Measurements from ENCODE around the gene LTO1.

LTO1 gene

DNA sequence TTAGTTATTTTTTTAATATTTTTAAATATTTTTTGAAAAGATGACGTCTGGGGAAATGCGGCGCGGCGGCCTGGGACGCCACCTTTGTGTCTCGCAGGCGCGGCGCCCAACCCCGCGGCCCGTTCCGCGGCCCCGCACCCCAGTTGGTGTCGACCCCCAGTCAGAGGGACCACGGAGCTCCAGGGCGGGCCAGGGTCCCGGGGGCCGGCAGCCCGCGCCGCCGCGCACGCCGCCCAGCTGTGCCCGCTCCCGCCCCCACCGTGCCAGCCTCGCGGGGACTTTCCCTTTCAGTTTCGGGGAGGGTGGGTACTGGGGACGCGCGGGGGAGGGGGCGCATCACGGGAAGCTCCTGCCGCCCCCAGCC lies 32.6 kb downstream of the LTO1 start:
- peak overlapping the region; percentile 100 for H3K27ac ChIP-seq
- TF ChIP-seq ZFX (IDR thresholded peaks at IDR 0.05; ENCODE audit: borderline replicate concordance), result no peak
- TF ChIP-seq, protein P1, sequence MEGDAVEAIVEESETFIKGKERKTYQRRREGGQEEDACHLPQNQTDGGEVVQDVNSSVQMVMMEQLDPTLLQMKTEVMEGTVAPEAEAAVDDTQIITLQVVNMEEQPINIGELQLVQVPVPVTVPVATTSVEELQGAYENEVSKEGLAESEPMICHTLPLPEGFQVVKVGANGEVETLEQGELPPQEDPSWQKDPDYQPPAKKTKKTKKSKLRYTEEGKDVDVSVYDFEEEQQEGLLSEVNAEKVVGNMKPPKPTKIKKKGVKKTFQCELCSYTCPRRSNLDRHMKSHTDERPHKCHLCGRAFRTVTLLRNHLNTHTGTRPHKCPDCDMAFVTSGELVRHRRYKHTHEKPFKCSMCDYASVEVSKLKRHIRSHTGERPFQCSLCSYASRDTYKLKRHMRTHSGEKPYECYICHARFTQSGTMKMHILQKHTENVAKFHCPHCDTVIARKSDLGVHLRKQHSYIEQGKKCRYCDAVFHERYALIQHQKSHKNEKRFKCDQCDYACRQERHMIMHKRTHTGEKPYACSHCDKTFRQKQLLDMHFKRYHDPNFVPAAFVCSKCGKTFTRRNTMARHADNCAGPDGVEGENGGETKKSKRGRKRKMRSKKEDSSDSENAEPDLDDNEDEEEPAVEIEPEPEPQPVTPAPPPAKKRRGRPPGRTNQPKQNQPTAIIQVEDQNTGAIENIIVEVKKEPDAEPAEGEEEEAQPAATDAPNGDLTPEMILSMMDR (IDR thresholded peaks at IDR 0.05), result no peak

- peak overlapping the region; percentile 100 for H3K27ac ChIP-seq
- no peak for TF ChIP-seq ZFX (IDR thresholded peaks at IDR 0.05; ENCODE audit: borderline replicate concordance)
These were observed 33.2 kb downstream of the LTO1 start for GRCh38 chr11:69641681-69642548.

- H3K27ac ChIP-seq, result peak within 1 kb of the TSS; percentile 100
- TF ChIP-seq, protein P1 (IDR thresholded peaks at IDR 0.05), result no peak; the same call in 1 of the 2 replicates
- no peak for TF ChIP-seq ZFX (IDR thresholded peaks at IDR 0.05; ENCODE audit: borderline replicate concordance)
These were observed 34.1 kb downstream of the LTO1 start, which contains the start of gene CCND1 for GRCh38 chr11:69640995-69641581. Gene CCND1 (plus strand): TSS chr11:69641156. CDS start chr11:69641314, 158 bp downstream.

DNA sequence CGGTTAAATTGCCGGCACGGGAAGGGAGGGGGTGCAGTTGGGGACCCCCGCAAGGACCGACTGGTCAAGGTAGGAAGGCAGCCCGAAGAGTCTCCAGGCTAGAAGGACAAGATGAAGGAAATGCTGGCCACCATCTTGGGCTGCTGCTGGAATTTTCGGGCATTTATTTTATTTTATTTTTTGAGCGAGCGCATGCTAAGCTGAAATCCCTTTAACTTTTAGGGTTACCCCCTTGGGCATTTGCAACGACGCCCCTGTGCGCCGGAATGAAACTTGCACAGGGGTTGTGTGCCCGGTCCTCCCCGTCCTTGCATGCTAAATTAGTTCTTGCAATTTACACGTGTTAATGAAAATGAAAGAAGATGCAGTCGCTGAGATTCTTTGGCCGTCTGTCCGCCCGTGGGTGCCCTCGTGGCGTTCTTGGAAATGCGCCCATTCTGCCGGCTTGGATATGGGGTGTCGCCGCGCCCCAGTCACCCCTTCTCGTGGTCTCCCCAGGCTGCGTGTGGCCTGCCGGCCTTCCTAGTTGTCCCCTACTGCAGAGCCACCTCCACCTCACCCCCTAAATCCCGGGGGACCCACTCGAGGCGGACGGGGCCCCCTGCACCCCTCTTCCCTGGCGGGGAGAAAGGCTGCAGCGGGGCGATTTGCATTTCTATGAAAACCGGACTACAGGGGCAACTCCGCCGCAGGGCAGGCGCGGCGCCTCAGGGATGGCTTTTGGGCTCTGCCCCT lies 34.7 kb downstream of the LTO1 start:
- TF ChIP-seq ZFX (IDR thresholded peaks at IDR 0.05; ENCODE audit: borderline replicate concordance), result no peak
- peak overlapping the region; percentile 100 for H3K27ac ChIP-seq

DNA sequence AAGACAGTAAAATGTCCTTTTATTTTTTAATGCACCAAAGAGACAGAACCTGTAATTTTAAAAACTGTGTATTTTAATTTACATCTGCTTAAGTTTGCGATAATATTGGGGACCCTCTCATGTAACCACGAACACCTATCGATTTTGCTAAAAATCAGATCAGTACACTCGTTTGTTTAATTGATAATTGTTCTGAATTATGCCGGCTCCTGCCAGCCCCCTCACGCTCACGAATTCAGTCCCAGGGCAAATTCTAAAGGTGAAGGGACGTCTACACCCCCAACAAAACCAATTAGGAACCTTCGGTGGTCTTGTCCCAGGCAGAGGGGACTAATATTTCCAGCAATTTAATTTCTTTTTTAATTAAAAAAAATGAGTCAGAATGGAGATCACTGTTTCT lies 35.3 kb downstream of the LTO1 start:
- H3K27ac ChIP-seq, result peak overlapping the region; percentile 100
- no peak for TF ChIP-seq ZFX (IDR thresholded peaks at IDR 0.05; ENCODE audit: borderline replicate concordance)
- TF ChIP-seq, protein P1 (IDR thresholded peaks at IDR 0.05), result no peak

DNA sequence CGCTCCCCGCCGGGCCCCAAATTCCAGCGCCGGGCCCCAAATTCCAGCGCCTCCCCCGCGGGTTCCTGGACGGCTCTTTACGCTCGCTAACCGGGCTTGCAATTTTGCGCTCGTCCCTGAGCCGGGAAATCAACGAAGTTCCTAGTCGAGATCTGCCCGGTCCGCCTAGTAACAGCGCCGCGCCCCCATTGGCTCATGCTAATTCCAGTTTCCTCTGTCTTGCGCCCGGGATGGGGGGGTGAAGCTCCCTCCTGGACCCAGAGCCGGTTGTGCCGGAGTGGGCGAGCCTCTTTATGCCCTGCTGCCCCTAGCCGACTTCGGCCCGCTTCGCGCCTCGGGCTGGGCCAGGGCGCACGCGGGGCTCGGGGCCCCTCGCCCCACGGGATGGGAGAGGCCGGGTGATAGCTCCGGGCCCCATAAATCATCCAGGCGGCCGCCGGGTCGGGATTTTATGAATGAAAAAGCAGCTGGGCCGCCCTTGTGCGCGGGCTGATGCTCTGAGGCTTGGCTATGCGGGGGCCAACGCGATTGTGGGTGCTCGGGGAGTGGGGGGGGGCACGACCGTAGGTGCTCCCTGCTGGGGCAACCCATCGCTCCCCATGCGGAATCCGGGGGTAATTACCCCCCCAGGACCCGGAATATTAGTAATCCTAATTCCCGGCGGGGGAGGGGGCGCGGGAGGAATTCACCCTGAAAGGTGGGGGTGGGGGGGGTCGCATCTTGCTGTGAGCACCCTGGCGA lies 36.0 kb downstream of the LTO1 start:
- TF ChIP-seq ZFX (IDR thresholded peaks at IDR 0.05; ENCODE audit: borderline replicate concordance), result no peak
- TF ChIP-seq, protein P1 (IDR thresholded peaks at IDR 0.05), result no peak
- peak overlapping the region; percentile 100 for H3K27ac ChIP-seq

- H3K27ac ChIP-seq, result peak overlapping the region; percentile 100
- TF ChIP-seq ZFX (IDR thresholded peaks at IDR 0.05; ENCODE audit: borderline replicate concordance), result no peak
- TF ChIP-seq, protein P1 (IDR thresholded peaks at IDR 0.05), result no peak
These were observed 36.9 kb downstream of the LTO1 start for GRCh38 chr11:69637941-69638871.
